Activated naive CD8-positive, alpha-beta T cell treated with anti-CD3 and anti-CD28 coated beads, Interleukin-2, amount 10 ng/mL, durations not matched to agents 7 days and 5 days (primary cell): ENCODE results near the gene DNMT3L. TPM values are rescaled to one million over a fixed set of nuclear protein-coding genes. Genes with fewer than 3 reads are reported as not detected.
"Not testable (repeated sequence)": the region's sequence is repeated elsewhere in the genome, so short reads cannot be mapped to it uniquely, and the experiment has no call there.

Experiments used
- ATAC-seq: fragments of 150-1000 bp; cut with Tn5 transposase; one replicate; pipeline ENCODE4 v1.10.0; 2021; ENCODE audit warnings: low read depth, moderate library complexity
- POLR2A ChIA-PET: fragments of 350-600 bp; sonication (Branson Sonifier 250); formaldehyde crosslinking; loops from one replicate; lab custom pipeline; 2021; ENCODE audit warnings: antibody characterized with exemption; lab: Charles Lee
- DNase-seq: peaks from one replicate; pipeline ENCODE4 v3.0.0; 2021
- H3K27ac Mint-ChIP-seq: one replicate; pipeline ENCODE4 v1.8.0; 2022; ENCODE audit warnings: mild to moderate bottlenecking, mixed read lengths
- H3K27me3 Mint-ChIP-seq: one replicate; pipeline ENCODE4 v1.8.0; 2022; ENCODE audit warnings: mild to moderate bottlenecking, moderate library complexity, mixed read lengths
- H3K36me3 Mint-ChIP-seq: one replicate; pipeline ENCODE4 v1.8.0; 2021; ENCODE audit warnings: mild to moderate bottlenecking, mixed read lengths
- H3K4me1 Mint-ChIP-seq: one replicate; pipeline ENCODE4 v1.8.0; 2021; ENCODE audit warnings: mixed read lengths
- H3K4me3 Mint-ChIP-seq: one replicate; pipeline ENCODE4 v1.8.0; 2022; ENCODE audit warnings: mild to moderate bottlenecking, moderate library complexity, mixed read lengths
- H3K9me3 Mint-ChIP-seq: one replicate; pipeline ENCODE4 v1.8.0; 2021; ENCODE audit warnings: mixed read lengths
- total RNA-seq, 2 experiments: library from RNA; stranded (reverse); gene quantifications; one replicate each; pipeline ENCODE4 v1.2.3, GENCODE V29; 2021

The DNMT3L gene
- total RNA-seq, 2 experiments from 2014 or later = not detected

GRCh38 chr21:44260791-44261631, 686 bp downstream of the DNMT3L start:
- no peak overlapping the region for H3K27ac Mint-ChIP-seq
- POLR2A ChIA-PET = no interaction called here
- no peaks in the 10 kb centered on the region for H3K27me3 Mint-ChIP-seq
- no peak overlapping the region for H3K4me3 Mint-ChIP-seq
- DNase-seq (no peak), ATAC-seq (no peak)
- no peaks in the 10 kb centered on the region for H3K4me1 Mint-ChIP-seq
- no peaks in the 10 kb centered on the region for H3K9me3 Mint-ChIP-seq
- no peaks in the 10 kb centered on the region for H3K36me3 Mint-ChIP-seq

- Mint-ChIP-seq H3K27ac (no peak overlapping the region), H3K36me3 (no peaks in the 10 kb centered on the region), H3K4me1 (no peaks in the 10 kb centered on the region), H3K9me3 (no peaks in the 10 kb centered on the region), H3K27me3 (no peaks in the 10 kb centered on the region), H3K4me3 (no peak overlapping the region)
- no peak for ATAC-seq
- no peak for DNase-seq
- POLR2A ChIA-PET = no interaction called here
These were observed 1.6 kb downstream of the DNMT3L start for GRCh38 chr21:44260066-44260465.

- H3K27ac Mint-ChIP-seq = no peak overlapping the region
- POLR2A ChIA-PET = no interaction called here
- H3K4me3 Mint-ChIP-seq = no peak overlapping the region
- no peaks in the 10 kb centered on the region for H3K36me3 Mint-ChIP-seq
- H3K9me3 Mint-ChIP-seq = no peaks in the 10 kb centered on the region
- no peaks in the 10 kb centered on the region for H3K4me1 Mint-ChIP-seq
- ATAC-seq (no peak), DNase-seq (no peak)
- no peaks in the 10 kb centered on the region for H3K27me3 Mint-ChIP-seq
These were observed 2.5 kb downstream of the DNMT3L start for GRCh38 chr21:44259082-44259705.

- Mint-ChIP-seq H3K4me3 (no peak overlapping the region), H3K27ac (no peak overlapping the region), H3K4me1 (no peaks in the 10 kb centered on the region), H3K9me3 (no peaks in the 10 kb centered on the region), H3K36me3 (no peaks in the 10 kb centered on the region), H3K27me3 (no peaks in the 10 kb centered on the region)
- POLR2A ChIA-PET = no interaction called here
- no peak for DNase-seq
- ATAC-seq = no peak
These were observed 3.5 kb downstream of the DNMT3L start for GRCh38 chr21:44258056-44258725.

- POLR2A ChIA-PET = no interaction called here
- Mint-ChIP-seq H3K9me3 (no peaks in the 10 kb centered on the region), H3K4me3 (no peak overlapping the region), H3K36me3 (no peaks in the 10 kb centered on the region), H3K4me1 (no peaks in the 10 kb centered on the region), H3K27me3 (no peaks in the 10 kb centered on the region), H3K27ac (no peak overlapping the region)
- ATAC-seq (no peak), DNase-seq (peak; percentile 15)
These were observed 6.2 kb downstream of the DNMT3L start for GRCh38 chr21:44255511-44255981.

- H3K4me1 Mint-ChIP-seq = no peaks in the 10 kb centered on the region
- no peaks in the 10 kb centered on the region for H3K27me3 Mint-ChIP-seq
- no peak overlapping the region for H3K27ac Mint-ChIP-seq
- DNase-seq (peak; percentile 28), ATAC-seq (no peak)
- H3K4me3 Mint-ChIP-seq = no peak overlapping the region
- no peaks in the 10 kb centered on the region for H3K9me3 Mint-ChIP-seq
- POLR2A ChIA-PET = no interaction called here
- H3K36me3 Mint-ChIP-seq = no peaks in the 10 kb centered on the region
These were observed 7.6 kb downstream of the DNMT3L start for GRCh38 chr21:44253832-44254710.

GRCh38 chr21:44249204-44250037, 12.3 kb downstream of the DNMT3L start:
- H3K4me1 Mint-ChIP-seq, H3K27ac Mint-ChIP-seq, POLR2A ChIA-PET, H3K4me3 Mint-ChIP-seq, H3K36me3 Mint-ChIP-seq, ATAC-seq, DNase-seq, H3K27me3 Mint-ChIP-seq, H3K9me3 Mint-ChIP-seq: not testable (repeated sequence)

GRCh38 chr21:44247904-44248303, 13.8 kb downstream of the DNMT3L start:
- POLR2A ChIA-PET, H3K27ac Mint-ChIP-seq, DNase-seq, ATAC-seq, H3K27me3 Mint-ChIP-seq, H3K4me3 Mint-ChIP-seq, H3K36me3 Mint-ChIP-seq, H3K4me1 Mint-ChIP-seq, H3K9me3 Mint-ChIP-seq: not testable (repeated sequence)

- H3K4me3 Mint-ChIP-seq, H3K4me1 Mint-ChIP-seq, POLR2A ChIA-PET, H3K27me3 Mint-ChIP-seq, DNase-seq, H3K36me3 Mint-ChIP-seq, H3K27ac Mint-ChIP-seq, H3K9me3 Mint-ChIP-seq: not testable (repeated sequence)
- ATAC-seq = peak; percentile 76
These were observed 17.7 kb downstream of the DNMT3L start for GRCh38 chr21:44243980-44244379.

GRCh38 chr21:44241281-44241680, 20.4 kb downstream of the DNMT3L start:
- DNase-seq, H3K9me3 Mint-ChIP-seq, H3K36me3 Mint-ChIP-seq, H3K4me3 Mint-ChIP-seq, H3K27ac Mint-ChIP-seq, H3K27me3 Mint-ChIP-seq, POLR2A ChIA-PET, H3K4me1 Mint-ChIP-seq: not testable (repeated sequence)
- peak; percentile 44 for ATAC-seq

GRCh38 chr21:44240842-44241241, 20.9 kb downstream of the DNMT3L start, which contains the start of gene ICOSLG:
TSS of gene ICOSLG (minus strand) at chr21:44240943. CDS start at chr21:44240817, 126 bp downstream.
- H3K27ac Mint-ChIP-seq, H3K36me3 Mint-ChIP-seq, POLR2A ChIA-PET, DNase-seq, H3K4me3 Mint-ChIP-seq, H3K27me3 Mint-ChIP-seq, H3K4me1 Mint-ChIP-seq, H3K9me3 Mint-ChIP-seq: not testable (repeated sequence)
- ATAC-seq = peak; percentile 55

- H3K4me3 Mint-ChIP-seq, H3K4me1 Mint-ChIP-seq, H3K36me3 Mint-ChIP-seq, DNase-seq, POLR2A ChIA-PET, ATAC-seq, H3K27me3 Mint-ChIP-seq, H3K9me3 Mint-ChIP-seq, H3K27ac Mint-ChIP-seq: not testable (repeated sequence)
These were observed 21.3 kb downstream of the DNMT3L start for GRCh38 chr21:44240353-44240752.
